ENCODE measurements around the gene PCNX2. TPM values are rescaled to one million over a fixed set of nuclear protein-coding genes. Genes with fewer than 3 reads are reported as not detected.

The PCNX2 gene
- total and polyA plus RNA-seq, 7 donors, result 1.8 to 13.8 (median 5.1) TPM

GRCh38 chr1:232942413-232943294 is 352.9 kb downstream of the PCNX2 start:
- intact Hi-C loops (cut with DNase I), result no loop called here
- Histone ChIP-seq H3K27ac (no peak overlapping the region), H3K4me3 (no peak overlapping the region), H3K27me3 (no peaks in the 10 kb centered on the region), H3K4me1 (no peaks in the 10 kb centered on the region), H3K9me3 (no peaks in the 10 kb centered on the region), H3K36me3 (no peaks in the 10 kb centered on the region)
- no peak for TF ChIP-seq EP300 (IDR thresholded peaks at IDR 0.05)
- no peak for TF ChIP-seq POLR2AphosphoS5 (IDR thresholded peaks at IDR 0.05)
- no peak for TF ChIP-seq POLR2A (IDR thresholded peaks at IDR 0.05)
- no peak for TF ChIP-seq CTCF (IDR thresholded peaks at IDR 0.05)
- DNase-seq, result no peak
- 85 to 94% methylated on average over 8 of the region's 8 CpGs for WGBS, 2 donors

- H3K27ac ChIP-seq, result no peak overlapping the region
- H3K9me3 ChIP-seq, result no peaks in the 10 kb centered on the region
- WGBS, 2 donors, result 61 to 65% methylated on average over 1 of the region's 1 CpG
- no peak for TF ChIP-seq POLR2AphosphoS5 (IDR thresholded peaks at IDR 0.05)
- no peak for TF ChIP-seq EP300 (IDR thresholded peaks at IDR 0.05)
- no peak for TF ChIP-seq CTCF (IDR thresholded peaks at IDR 0.05)
- no peak for TF ChIP-seq POLR2A (IDR thresholded peaks at IDR 0.05)
- DNase-seq, result no peak
- no peaks in the 10 kb centered on the region for H3K27me3 ChIP-seq
- H3K4me1 ChIP-seq, result no peaks in the 10 kb centered on the region
- no peak overlapping the region for H3K4me3 ChIP-seq
- intact Hi-C loops (cut with DNase I), result no loop called here
- H3K36me3 ChIP-seq, result no peaks in the 10 kb centered on the region
Measured at GRCh38 chr1:232940262-232940661, 355.3 kb downstream of the PCNX2 start.

- intact Hi-C loops (cut with DNase I), result no loop called here
- H3K4me3 ChIP-seq, result no peak overlapping the region
- H3K9me3 ChIP-seq, result no peaks in the 10 kb centered on the region
- no peak for DNase-seq
- WGBS, 2 donors, result 96% methylated on average over 2 of the region's 2 CpGs
- H3K4me1 ChIP-seq, result no peaks in the 10 kb centered on the region
- no peaks in the 10 kb centered on the region for H3K36me3 ChIP-seq
- no peaks in the 10 kb centered on the region for H3K27me3 ChIP-seq
- TF ChIP-seq POLR2A (IDR thresholded peaks at IDR 0.05) (no peak), EP300 (IDR thresholded peaks at IDR 0.05) (no peak), CTCF (IDR thresholded peaks at IDR 0.05) (no peak), POLR2AphosphoS5 (IDR thresholded peaks at IDR 0.05) (no peak)
- no peak overlapping the region for H3K27ac ChIP-seq
Measured at GRCh38 chr1:232939748-232940147, 355.8 kb downstream of the PCNX2 start.

- 96 to 98% methylated on average over 11 of the region's 11 CpGs for WGBS, 2 donors
- DNase-seq, result no peak
Measured at GRCh38 chr1:232938926-232939325, 356.6 kb downstream of the PCNX2 start.

More at GRCh38 chr1:232938926-232939325, 356.6 kb downstream of the PCNX2 start:
- Histone ChIP-seq H3K9me3 (no peaks in the 10 kb centered on the region), H3K4me1 (no peaks in the 10 kb centered on the region), H3K27me3 (no peaks in the 10 kb centered on the region), H3K36me3 (no peaks in the 10 kb centered on the region), H3K4me3 (no peak overlapping the region), H3K27ac (no peak overlapping the region)
- TF ChIP-seq EP300 (IDR thresholded peaks at IDR 0.05) (no peak), CTCF (IDR thresholded peaks at IDR 0.05) (no peak), POLR2A (IDR thresholded peaks at IDR 0.05) (no peak), POLR2AphosphoS5 (IDR thresholded peaks at IDR 0.05) (no peak)
- intact Hi-C loops (cut with DNase I), result no loop called here

Data from sigmoid colon (tissue), 7 donors.